ENCODE results near the gene CCR8. TPM values are rescaled to one million over a fixed set of nuclear protein-coding genes. Genes with fewer than 3 reads are reported as not detected.
"Not testable (repeated sequence)": the region's sequence is repeated elsewhere in the genome, so short reads cannot be mapped to it uniquely, and the experiment has no call there.

CCR8 gene
- total RNA-seq, 2 donors from 2014 or later = not detected

GRCh38 chr3:39315420-39315819 is 14.1 kb upstream of the CCR8 start:
- DNase-seq (ENCODE audit: low spot score) (no peak), ATAC-seq (ENCODE audit: insufficient number of reproducible peaks, low FRiP score, low read depth) (no peak)
- Histone ChIP-seq H3K36me3 (no peaks in the 10 kb centered on the region), H3K27ac (no peak overlapping the region), H3K9me3 (no peaks in the 10 kb centered on the region), H3K4me1 (ENCODE audit: control insufficient read depth in 1 of 2, low read depth in 2 of 2) (no peaks in the 10 kb centered on the region), H3K4me3 (no peak overlapping the region), H3K27me3 (replicated peaks; ENCODE audit: insufficient read depth) (no peaks in the 10 kb centered on the region)
- TF ChIP-seq CTCF (IDR thresholded peaks at IDR 0.05) = no peak

GRCh38 chr3:39317571-39318169 is 11.8 kb upstream of the CCR8 start:
- no peak for DNase-seq (ENCODE audit: low spot score)
- Histone ChIP-seq H3K27ac (no peak overlapping the region), H3K4me3 (no peak overlapping the region), H3K4me1 (ENCODE audit: control insufficient read depth in 1 of 2, low read depth in 2 of 2) (no peaks in the 10 kb centered on the region), H3K27me3 (replicated peaks; ENCODE audit: insufficient read depth) (no peaks in the 10 kb centered on the region), H3K9me3 (no peaks in the 10 kb centered on the region), H3K36me3 (no peaks in the 10 kb centered on the region)
- no peak for ATAC-seq (ENCODE audit: insufficient number of reproducible peaks, low FRiP score, low read depth)
- no peak for TF ChIP-seq CTCF (IDR thresholded peaks at IDR 0.05)

GRCh38 chr3:39318301-39318700 is 11.2 kb upstream of the CCR8 start:
- no peak for TF ChIP-seq CTCF (IDR thresholded peaks at IDR 0.05)
- Histone ChIP-seq H3K4me3 (no peak overlapping the region), H3K27ac (no peak overlapping the region), H3K4me1 (ENCODE audit: control insufficient read depth in 1 of 2, low read depth in 2 of 2) (no peaks in the 10 kb centered on the region), H3K36me3 (no peaks in the 10 kb centered on the region), H3K9me3 (no peaks in the 10 kb centered on the region), H3K27me3 (replicated peaks; ENCODE audit: insufficient read depth) (no peaks in the 10 kb centered on the region)
- no peak for DNase-seq (ENCODE audit: low spot score)
- ATAC-seq (ENCODE audit: insufficient number of reproducible peaks, low FRiP score, low read depth) = no peak

GRCh38 chr3:39319249-39319648 is 10.3 kb upstream of the CCR8 start:
- TF ChIP-seq CTCF (IDR thresholded peaks at IDR 0.05) = no peak
- Histone ChIP-seq H3K9me3 (no peaks in the 10 kb centered on the region), H3K4me1 (ENCODE audit: control insufficient read depth in 1 of 2, low read depth in 2 of 2) (no peaks in the 10 kb centered on the region), H3K4me3 (no peak overlapping the region), H3K27me3 (replicated peaks; ENCODE audit: insufficient read depth) (no peaks in the 10 kb centered on the region), H3K27ac (no peak overlapping the region), H3K36me3 (no peaks in the 10 kb centered on the region)
- no peak for DNase-seq (ENCODE audit: low spot score)
- ATAC-seq (ENCODE audit: insufficient number of reproducible peaks, low FRiP score, low read depth) = no peak

GRCh38 chr3:39321574-39321983 is 7.9 kb upstream of the CCR8 start:
- H3K4me1 ChIP-seq (ENCODE audit: control insufficient read depth in 1 of 2, low read depth in 2 of 2); H3K27me3 ChIP-seq (replicated peaks; ENCODE audit: insufficient read depth); H3K4me3 ChIP-seq; H3K27ac ChIP-seq; H3K36me3 ChIP-seq; ATAC-seq (ENCODE audit: insufficient number of reproducible peaks, low FRiP score, low read depth); DNase-seq (ENCODE audit: low spot score); H3K9me3 ChIP-seq: not testable (repeated sequence)

- DNase-seq (ENCODE audit: low spot score) = not testable (repeated sequence)
Observed at GRCh38 chr3:39322209-39322715, 7.2 kb upstream of the CCR8 start.

More at GRCh38 chr3:39322209-39322715, 7.2 kb upstream of the CCR8 start:
- not testable (repeated sequence) for H3K36me3 ChIP-seq; H3K27ac ChIP-seq; H3K4me1 ChIP-seq (ENCODE audit: control insufficient read depth in 1 of 2, low read depth in 2 of 2); ATAC-seq (ENCODE audit: insufficient number of reproducible peaks, low FRiP score, low read depth); H3K4me3 ChIP-seq; H3K9me3 ChIP-seq; H3K27me3 ChIP-seq (replicated peaks; ENCODE audit: insufficient read depth)

Data from thoracic aorta (tissue), 2 donors.